ENCODE measurements around the gene MILR1.
"Not testable (repeated sequence)": the region's sequence is repeated elsewhere in the genome, so short reads cannot be mapped to it uniquely, and the experiment has no call there.

The MILR1 gene

GRCh38 chr17:64426596-64426995 is 22.3 kb upstream of the MILR1 start:
- no peak for DNase-seq (ENCODE audit: low read depth in 2 of 2)

GRCh38 chr17:64428406-64428805 is 20.5 kb upstream of the MILR1 start:
- no peak for DNase-seq (ENCODE audit: low read depth in 2 of 2)

- DNase-seq (ENCODE audit: low read depth in 2 of 2), result not testable (repeated sequence)
These were observed 18.9 kb upstream of the MILR1 start for GRCh38 chr17:64430036-64430435.

GRCh38 chr17:64431534-64431933 is 17.4 kb upstream of the MILR1 start:
- DNase-seq (ENCODE audit: low read depth in 2 of 2), result no peak

GRCh38 chr17:64437944-64438525 is 10.9 kb upstream of the MILR1 start:
- no peak for DNase-seq (ENCODE audit: low read depth in 2 of 2)

- DNase-seq (ENCODE audit: low read depth in 2 of 2), result not testable (repeated sequence)
These were observed 9.4 kb upstream of the MILR1 start for GRCh38 chr17:64439521-64439920.

- no peak for DNase-seq (ENCODE audit: low read depth in 2 of 2)
These were observed 9.0 kb upstream of the MILR1 start for GRCh38 chr17:64439956-64440355.

- no peak for DNase-seq (ENCODE audit: low read depth in 2 of 2)
These were observed 7.0 kb upstream of the MILR1 start for GRCh38 chr17:64441772-64442540.

GRCh38 chr17:64442541-64442971 is 6.4 kb upstream of the MILR1 start:
- DNase-seq (ENCODE audit: low read depth in 2 of 2), result no peak

GRCh38 chr17:64443086-64443760 is 5.7 kb upstream of the MILR1 start:
- DNase-seq (ENCODE audit: low read depth in 2 of 2), result no peak

GRCh38 chr17:64447526-64447925 is 1.4 kb upstream of the MILR1 start:
- DNase-seq (ENCODE audit: low read depth in 2 of 2), result no peak

GRCh38 chr17:64449545-64449944 is 630 bp downstream of the MILR1 start:
- no peak for DNase-seq (ENCODE audit: low read depth in 2 of 2)

GRCh38 chr17:64455993-64456885 is 7.3 kb downstream of the MILR1 start:
- DNase-seq (ENCODE audit: low read depth in 2 of 2), result no peak

- no peak for DNase-seq (ENCODE audit: low read depth in 2 of 2)
These were observed 8.2 kb downstream of the MILR1 start for GRCh38 chr17:64457156-64457555.

- DNase-seq (ENCODE audit: low read depth in 2 of 2), result no peak
These were observed 9.8 kb downstream of the MILR1 start for GRCh38 chr17:64458756-64459155.

GRCh38 chr17:64459284-64459747 is 10.4 kb downstream of the MILR1 start:
- DNase-seq (ENCODE audit: low read depth in 2 of 2), result no peak

- DNase-seq (ENCODE audit: low read depth in 2 of 2), result not testable (repeated sequence)
These were observed 10.9 kb downstream of the MILR1 start for GRCh38 chr17:64459818-64460217.

GRCh38 chr17:64460955-64461354 is 12.0 kb downstream of the MILR1 start:
- no peak for DNase-seq (ENCODE audit: low read depth in 2 of 2)

GRCh38 chr17:64461788-64462187 is 12.9 kb downstream of the MILR1 start:
- no peak for DNase-seq (ENCODE audit: low read depth in 2 of 2)

GRCh38 chr17:64466019-64466735 is 17.3 kb downstream of the MILR1 start:
- no peak for DNase-seq (ENCODE audit: low read depth in 2 of 2)

- DNase-seq (ENCODE audit: low read depth in 2 of 2), result not testable (repeated sequence)
These were observed 17.9 kb downstream of the MILR1 start for GRCh38 chr17:64466834-64467233.
